ENCODE data around the gene STK38. TPM values are rescaled to one million over a fixed set of nuclear protein-coding genes. Genes with fewer than 3 reads are reported as not detected.

The STK38 gene
- polyA plus RNA-seq, 1 donor, result 28.7 TPM

GRCh38 chr6:36563928-36564284 is 16.6 kb upstream of the STK38 start:
- no peak for DNase-seq

GRCh38 chr6:36563237-36563927 is 16.1 kb upstream of the STK38 start:
- no peak for DNase-seq

GRCh38 chr6:36560822-36561221 is 13.5 kb upstream of the STK38 start:
- DNase-seq, result no peak

GRCh38 chr6:36559011-36559793 is 11.9 kb upstream of the STK38 start:
- no peak for DNase-seq

GRCh38 chr6:36556281-36556680 is 9.0 kb upstream of the STK38 start:
- DNase-seq, result no peak

GRCh38 chr6:36555750-36556252 is 8.5 kb upstream of the STK38 start:
- DNase-seq, result no peak

- DNase-seq, result no peak
Measured at GRCh38 chr6:36550473-36551000, 3.3 kb upstream of the STK38 start.

GRCh38 chr6:36548401-36548743 is 1.1 kb upstream of the STK38 start:
- no peak for DNase-seq

- no peak for DNase-seq
Measured at GRCh38 chr6:36547646-36548400, 544 bp upstream of the STK38 start.

GRCh38 chr6:36546308-36546919 is 865 bp downstream of the STK38 start:
- DNase-seq, result peak; percentile 52

- DNase-seq, result peak; percentile 4
Measured at GRCh38 chr6:36545767-36546307, 1.4 kb downstream of the STK38 start.

GRCh38 chr6:36544228-36544627 is 3.1 kb downstream of the STK38 start:
- peak; percentile 10 for DNase-seq

- DNase-seq, result no peak
Measured at GRCh38 chr6:36542041-36542440, 5.2 kb downstream of the STK38 start.

GRCh38 chr6:36539814-36540568 is 7.3 kb downstream of the STK38 start:
- no peak for DNase-seq

- DNase-seq, result no peak
Measured at GRCh38 chr6:36536873-36537547, 10.3 kb downstream of the STK38 start.

- DNase-seq, result no peak
Measured at GRCh38 chr6:36533321-36533720, 14.0 kb downstream of the STK38 start.

- no peak for DNase-seq
Measured at GRCh38 chr6:36526066-36526465, 21.2 kb downstream of the STK38 start.

GRCh38 chr6:36525346-36525745 is 21.9 kb downstream of the STK38 start:
- no peak for DNase-seq

GRCh38 chr6:36524871-36525270 is 22.4 kb downstream of the STK38 start:
- no peak for DNase-seq

GRCh38 chr6:36523936-36524499 is 23.3 kb downstream of the STK38 start:
- no peak for DNase-seq

GRCh38 chr6:36523451-36523850 is 23.8 kb downstream of the STK38 start:
- no peak for DNase-seq

Data from hindlimb muscle (tissue), 1 donor.